Fibroblast of the aortic adventitia (primary cell): ENCODE results near the gene SCAMP4. TPM values are rescaled to one million over a fixed set of nuclear protein-coding genes. Genes with fewer than 3 reads are reported as not detected.
"Not testable (repeated sequence)": the region's sequence is repeated elsewhere in the genome, so short reads cannot be mapped to it uniquely, and the experiment has no call there.

Experiments used
- DNase-seq: peaks from one replicate; pipeline ENCODE4 v3.0.0-alpha.2; 2010; ENCODE audit warnings: low read depth
- H3K4me3 ChIP-seq: 2 replicates; pipeline ENCODE4 v1.5.1; 2011; ENCODE audit warnings: low read depth, mild to moderate bottlenecking, control low read depth, low read length, moderate library complexity
- CTCF ChIP-seq: IDR thresholded peaks from 2 replicates; pipeline ENCODE4 v1.5.1; 2011; ENCODE audit warnings: mild to moderate bottlenecking, low read length, control low read depth, inconsistent platforms; ENCODE audit not compliant: insufficient read depth
- total RNA-seq: library from RNA; depleted of rRNA; stranded (reverse); fragments of >200 nt; gene quantifications from 2 replicates; pipeline ENCODE4 v1.2.3, GENCODE V29; 2012; ENCODE audit warnings: low replicate concordance

The SCAMP4 gene
- total RNA-seq, 1 donor = 59.3 TPM

GRCh38 chr19:1873524-1874473 is 31.4 kb upstream of the SCAMP4 start:
- peak; percentile 42 for DNase-seq
- no peak for TF ChIP-seq CTCF
- peak overlapping the region; percentile 99 for H3K4me3 ChIP-seq

- TF ChIP-seq CTCF = no peak
- peak; percentile 53 for DNase-seq
- peak overlapping the region; percentile 99 for H3K4me3 ChIP-seq
Measured at GRCh38 chr19:1874554-1875185, 30.5 kb upstream of the SCAMP4 start.

- DNase-seq = not testable (repeated sequence)
- peak overlapping the region; percentile 99 for H3K4me3 ChIP-seq
Measured at GRCh38 chr19:1875265-1875645, 29.9 kb upstream of the SCAMP4 start.

- DNase-seq = peak; percentile 80
Measured at GRCh38 chr19:1875646-1876495, 29.3 kb upstream of the SCAMP4 start.

GRCh38 chr19:1876496-1877279 is 28.5 kb upstream of the SCAMP4 start:
- peak overlapping the region; percentile 99 for H3K4me3 ChIP-seq
- not testable (repeated sequence) for DNase-seq

More at GRCh38 chr19:1875646-1876495, 29.3 kb upstream of the SCAMP4 start:
- TF ChIP-seq CTCF = no peak
- H3K4me3 ChIP-seq = peak overlapping the region; percentile 99

GRCh38 chr19:1877280-1877660 is 27.9 kb upstream of the SCAMP4 start:
- DNase-seq, H3K4me3 ChIP-seq: not testable (repeated sequence)

GRCh38 chr19:1878583-1878982 is 26.6 kb upstream of the SCAMP4 start:
- not testable (repeated sequence) for H3K4me3 ChIP-seq, DNase-seq

- DNase-seq, H3K4me3 ChIP-seq: not testable (repeated sequence)
Measured at GRCh38 chr19:1879982-1880381, 25.2 kb upstream of the SCAMP4 start.
